Anterior cingulate cortex (tissue), 58 donors: ENCODE measurements around the gene PPARG.
A peak's percentile ranks its signal among the peaks of the same experiment; 100 is the strongest.

Source experiments
- DNase-seq, 58 donors: peaks; one replicate each; lab custom pipeline; 2025; lab: John Stamatoyannopoulos, UW

PPARG gene

GRCh38 chr3:12401208-12401607 is 112.3 kb downstream of the PPARG start:
- no peak for DNase-seq

GRCh38 chr3:12405432-12406272 is 116.8 kb downstream of the PPARG start:
- peak in 14 of 58 donors; percentile 3 to 30 (median 14) for DNase-seq

- DNase-seq: no peak
Measured at GRCh38 chr3:12408984-12409683, 120.3 kb downstream of the PPARG start.

- no peak for DNase-seq
Measured at GRCh38 chr3:12409684-12410596, 121.1 kb downstream of the PPARG start.

- DNase-seq: no peak
Measured at GRCh38 chr3:12413721-12414255, 124.9 kb downstream of the PPARG start.

GRCh38 chr3:12415014-12415680 is 126.3 kb downstream of the PPARG start:
- DNase-seq: no peak

GRCh38 chr3:12416731-12417130 is 127.9 kb downstream of the PPARG start:
- DNase-seq: no peak

- no peak for DNase-seq
Measured at GRCh38 chr3:12420393-12420792, 131.5 kb downstream of the PPARG start.

- no peak for DNase-seq
Measured at GRCh38 chr3:12421132-12421531, 132.3 kb downstream of the PPARG start.

GRCh38 chr3:12423131-12423530 is 134.3 kb downstream of the PPARG start:
- no peak for DNase-seq

GRCh38 chr3:12423918-12424630 is 135.2 kb downstream of the PPARG start:
- DNase-seq: no peak

- no peak for DNase-seq
Measured at GRCh38 chr3:12424635-12425319, 135.9 kb downstream of the PPARG start.

- DNase-seq: no peak
Measured at GRCh38 chr3:12425850-12426579, 137.1 kb downstream of the PPARG start.

GRCh38 chr3:12427551-12427950 is 138.7 kb downstream of the PPARG start:
- DNase-seq: no peak

GRCh38 chr3:12428126-12428525 is 139.3 kb downstream of the PPARG start:
- no peak for DNase-seq

GRCh38 chr3:12430086-12430485 is 141.2 kb downstream of the PPARG start:
- no peak for DNase-seq

GRCh38 chr3:12433823-12434222 is 145.0 kb downstream of the PPARG start:
- no peak for DNase-seq
